ENCODE data around the gene CLDN22.

DNA sequence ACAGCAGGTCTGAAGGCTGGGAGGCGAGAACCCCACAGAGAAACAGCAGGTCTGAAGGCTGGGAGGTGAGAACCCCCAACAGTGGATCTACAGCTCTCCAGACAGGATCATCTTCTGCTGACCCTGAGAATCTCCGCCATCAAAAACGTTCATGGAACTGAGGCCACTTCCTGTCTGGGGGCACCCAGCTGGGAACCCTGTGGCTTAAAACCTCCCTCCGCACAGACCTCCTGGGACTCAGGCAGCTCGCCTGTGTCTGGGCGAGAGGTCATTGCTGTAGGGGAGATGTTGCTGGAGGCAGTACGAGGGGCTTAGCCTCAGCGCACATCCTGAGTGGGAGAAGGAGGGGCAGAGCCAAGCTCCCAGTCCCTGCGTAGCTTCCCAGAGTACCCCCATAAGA, 17.3 kb upstream of the CLDN22 start:
- TF ChIP-seq EZH2 (IDR thresholded peaks at IDR 0.05; ENCODE audit: borderline replicate concordance, low read depth, low read length, severe bottlenecking) = no peak
- TF ChIP-seq, protein P1, sequence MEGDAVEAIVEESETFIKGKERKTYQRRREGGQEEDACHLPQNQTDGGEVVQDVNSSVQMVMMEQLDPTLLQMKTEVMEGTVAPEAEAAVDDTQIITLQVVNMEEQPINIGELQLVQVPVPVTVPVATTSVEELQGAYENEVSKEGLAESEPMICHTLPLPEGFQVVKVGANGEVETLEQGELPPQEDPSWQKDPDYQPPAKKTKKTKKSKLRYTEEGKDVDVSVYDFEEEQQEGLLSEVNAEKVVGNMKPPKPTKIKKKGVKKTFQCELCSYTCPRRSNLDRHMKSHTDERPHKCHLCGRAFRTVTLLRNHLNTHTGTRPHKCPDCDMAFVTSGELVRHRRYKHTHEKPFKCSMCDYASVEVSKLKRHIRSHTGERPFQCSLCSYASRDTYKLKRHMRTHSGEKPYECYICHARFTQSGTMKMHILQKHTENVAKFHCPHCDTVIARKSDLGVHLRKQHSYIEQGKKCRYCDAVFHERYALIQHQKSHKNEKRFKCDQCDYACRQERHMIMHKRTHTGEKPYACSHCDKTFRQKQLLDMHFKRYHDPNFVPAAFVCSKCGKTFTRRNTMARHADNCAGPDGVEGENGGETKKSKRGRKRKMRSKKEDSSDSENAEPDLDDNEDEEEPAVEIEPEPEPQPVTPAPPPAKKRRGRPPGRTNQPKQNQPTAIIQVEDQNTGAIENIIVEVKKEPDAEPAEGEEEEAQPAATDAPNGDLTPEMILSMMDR (IDR thresholded peaks at IDR 0.05; ENCODE audit: borderline replicate concordance, extremely low read depth, low read length, poor library complexity, severe bottlenecking) = no peak

All from DND-41 (cell line).